Measurements from ENCODE around the gene NFIA. TPM values are rescaled to one million over a fixed set of nuclear protein-coding genes. Genes with fewer than 3 reads are reported as not detected.

NFIA gene
- total and polyA plus RNA-seq, 9 of the 15 experiments (the other 6 are each of a cell fraction or from before 2014, with no cell fraction given), result 5.3 to 24.9 (median 9.8) TPM

DNA sequence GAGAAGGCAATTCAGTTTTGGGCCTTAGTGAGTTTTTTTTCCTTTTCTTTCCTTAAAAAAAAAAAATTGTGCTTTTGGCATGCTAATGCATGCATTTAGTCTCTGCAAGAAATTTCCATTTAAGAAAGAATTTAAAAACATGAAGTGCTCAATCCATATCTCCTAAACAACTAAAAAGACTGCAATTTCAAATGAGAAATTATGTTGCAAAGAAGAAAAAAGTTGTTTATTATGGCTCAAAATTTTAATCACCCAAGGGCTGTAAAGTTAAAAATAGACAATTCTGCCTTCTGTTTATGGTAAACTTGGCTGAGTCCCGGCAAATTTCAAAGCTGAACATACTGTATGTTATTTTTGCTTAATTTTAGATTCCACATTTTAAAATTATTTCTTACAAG lies 59.7 kb downstream of the NFIA start (continued):
- TF ChIP-seq, protein P1, sequence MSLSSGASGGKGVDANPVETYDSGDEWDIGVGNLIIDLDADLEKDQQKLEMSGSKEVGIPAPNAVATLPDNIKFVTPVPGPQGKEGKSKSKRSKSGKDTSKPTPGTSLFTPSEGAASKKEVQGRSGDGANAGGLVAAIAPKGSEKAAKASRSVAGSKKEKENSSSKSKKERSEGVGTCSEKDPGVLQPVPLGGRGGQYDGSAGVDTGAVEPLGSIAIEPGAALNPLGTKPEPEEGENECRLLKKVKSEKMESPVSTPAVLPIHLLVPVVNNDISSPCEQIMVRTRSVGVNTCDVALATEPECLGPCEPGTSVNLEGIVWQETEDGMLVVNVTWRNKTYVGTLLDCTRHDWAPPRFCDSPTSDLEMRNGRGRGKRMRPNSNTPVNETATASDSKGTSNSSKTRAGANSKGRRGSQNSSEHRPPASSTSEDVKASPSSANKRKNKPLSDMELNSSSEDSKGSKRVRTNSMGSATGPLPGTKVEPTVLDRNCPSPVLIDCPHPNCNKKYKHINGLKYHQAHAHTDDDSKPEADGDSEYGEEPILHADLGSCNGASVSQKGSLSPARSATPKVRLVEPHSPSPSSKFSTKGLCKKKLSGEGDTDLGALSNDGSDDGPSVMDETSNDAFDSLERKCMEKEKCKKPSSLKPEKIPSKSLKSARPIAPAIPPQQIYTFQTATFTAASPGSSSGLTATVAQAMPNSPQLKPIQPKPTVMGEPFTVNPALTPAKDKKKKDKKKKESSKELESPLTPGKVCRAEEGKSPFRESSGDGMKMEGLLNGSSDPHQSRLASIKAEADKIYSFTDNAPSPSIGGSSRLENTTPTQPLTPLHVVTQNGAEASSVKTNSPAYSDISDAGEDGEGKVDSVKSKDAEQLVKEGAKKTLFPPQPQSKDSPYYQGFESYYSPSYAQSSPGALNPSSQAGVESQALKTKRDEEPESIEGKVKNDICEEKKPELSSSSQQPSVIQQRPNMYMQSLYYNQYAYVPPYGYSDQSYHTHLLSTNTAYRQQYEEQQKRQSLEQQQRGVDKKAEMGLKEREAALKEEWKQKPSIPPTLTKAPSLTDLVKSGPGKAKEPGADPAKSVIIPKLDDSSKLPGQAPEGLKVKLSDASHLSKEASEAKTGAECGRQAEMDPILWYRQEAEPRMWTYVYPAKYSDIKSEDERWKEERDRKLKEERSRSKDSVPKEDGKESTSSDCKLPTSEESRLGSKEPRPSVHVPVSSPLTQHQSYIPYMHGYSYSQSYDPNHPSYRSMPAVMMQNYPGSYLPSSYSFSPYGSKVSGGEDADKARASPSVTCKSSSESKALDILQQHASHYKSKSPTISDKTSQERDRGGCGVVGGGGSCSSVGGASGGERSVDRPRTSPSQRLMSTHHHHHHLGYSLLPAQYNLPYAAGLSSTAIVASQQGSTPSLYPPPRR (CRISPR knock-in tag; IDR thresholded peaks at IDR 0.05; ENCODE audit: borderline replicate concordance), result no peak
- TF ChIP-seq, protein P2, sequence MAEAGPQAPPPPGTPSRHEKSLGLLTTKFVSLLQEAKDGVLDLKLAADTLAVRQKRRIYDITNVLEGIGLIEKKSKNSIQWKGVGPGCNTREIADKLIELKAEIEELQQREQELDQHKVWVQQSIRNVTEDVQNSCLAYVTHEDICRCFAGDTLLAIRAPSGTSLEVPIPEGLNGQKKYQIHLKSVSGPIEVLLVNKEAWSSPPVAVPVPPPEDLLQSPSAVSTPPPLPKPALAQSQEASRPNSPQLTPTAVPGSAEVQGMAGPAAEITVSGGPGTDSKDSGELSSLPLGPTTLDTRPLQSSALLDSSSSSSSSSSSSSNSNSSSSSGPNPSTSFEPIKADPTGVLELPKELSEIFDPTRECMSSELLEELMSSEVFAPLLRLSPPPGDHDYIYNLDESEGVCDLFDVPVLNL (CRISPR knock-in tag; IDR thresholded peaks at IDR 0.05; ENCODE audit: low read depth), result no peak
- TF ChIP-seq HDGF (IDR thresholded peaks at IDR 0.05), result no peak
- TF ChIP-seq, protein P3, sequence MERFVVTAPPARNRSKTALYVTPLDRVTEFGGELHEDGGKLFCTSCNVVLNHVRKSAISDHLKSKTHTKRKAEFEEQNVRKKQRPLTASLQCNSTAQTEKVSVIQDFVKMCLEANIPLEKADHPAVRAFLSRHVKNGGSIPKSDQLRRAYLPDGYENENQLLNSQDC (CRISPR knock-in tag; IDR thresholded peaks at IDR 0.05), result no peak
- TF ChIP-seq SMARCA4 (IDR thresholded peaks at IDR 0.05), result no peak
- TF ChIP-seq CEBPB (tag; IDR thresholded peaks at IDR 0.05), result peak; percentile 37
- TF ChIP-seq POLR2H (tag; IDR thresholded peaks at IDR 0.05; ENCODE audit: low read depth), result peak; percentile 50; the same call in 1 of the 2 replicates
- no peak for TF ChIP-seq MEF2D (tag; conservative IDR thresholded peaks at IDR 0.05; ENCODE audit: low read depth)
- TF ChIP-seq HDAC2 (IDR thresholded peaks at IDR 0.05), result no peak
- no peak for TF ChIP-seq RCOR1 (IDR thresholded peaks at IDR 0.05; ENCODE audit: borderline replicate concordance in 1 of 2, low read depth in 2 of 2, low read length in 2 of 2)
- TF ChIP-seq CHD4 (IDR thresholded peaks at IDR 0.05; ENCODE audit: insufficient read depth, insufficient replicate concordance, low read depth, low read length, poor library complexity, severe bottlenecking), result no peak
- TF ChIP-seq POLR2B (IDR thresholded peaks at IDR 0.05; ENCODE audit: low read depth, partially characterized antibody), result no peak
